ENCODE results near the gene RAP1B. TPM values are rescaled to one million over a fixed set of nuclear protein-coding genes. Genes with fewer than 3 reads are reported as not detected.

Gene RAP1B
- total and polyA plus RNA-seq, 2 of the 13 experiments (the other 11 are each of a cell fraction or from before 2014, with no cell fraction given), result 71.1 to 92.7 TPM

GRCh38 chr12:68587448-68587873, 23.2 kb upstream of the RAP1B start:
- H3K79me2 ChIP-seq (ENCODE audit: insufficient read depth, low read length), result no peaks in the 10 kb centered on the region
- H4K20me1 ChIP-seq (ENCODE audit: insufficient read depth, low read length), result no peaks in the 10 kb centered on the region
- no TSS peak for BruUV-seq (replicated peaks)
- in situ Hi-C loops (cut with HindIII; ENCODE audit: extremely low pct_ligation_motif_present, low pct_unique_long_range_greater_than_20kb), result no loop called here
- no peak overlapping the region for H3K27ac ChIP-seq (ENCODE audit: extremely low read length, insufficient read depth, low read length)
- H3K4me3 ChIP-seq (replicated peaks in 1 of 3; ENCODE audit: insufficient read depth in 1 of 3, low read depth in 2 of 3, low read length in 3 of 3), result no peak overlapping the region
- no peak for TF ChIP-seq ZSCAN25 (CRISPR knock-in tag; IDR thresholded peaks at IDR 0.05)
- no peak for TF ChIP-seq PITX1 (CRISPR knock-in tag; IDR thresholded peaks at IDR 0.05)
- TF ChIP-seq ZBTB10 (CRISPR knock-in tag; IDR thresholded peaks at IDR 0.05; ENCODE audit: borderline replicate concordance), result no peak
- no peak for TF ChIP-seq AGO2 (optimal IDR thresholded peaks at IDR 0.05; ENCODE audit: low read depth, low read length)
- no peak for TF ChIP-seq RAD51 (IDR thresholded peaks at IDR 0.05; ENCODE audit: borderline replicate concordance)
- TF ChIP-seq TRIM22 (IDR thresholded peaks at IDR 0.05), result no peak
- TF ChIP-seq BRCA1 (CRISPR knock-in tag; IDR thresholded peaks at IDR 0.05), result no peak
- no peak for TF ChIP-seq ZNF253 (CRISPR knock-in tag; IDR thresholded peaks at IDR 0.05; ENCODE audit: borderline replicate concordance)
- TF ChIP-seq ARID2 (CRISPR knock-in tag; IDR thresholded peaks at IDR 0.05; ENCODE audit: borderline replicate concordance), result no peak
- TF ChIP-seq THYN1 (CRISPR knock-in tag; IDR thresholded peaks at IDR 0.05; ENCODE audit: borderline replicate concordance, low read depth), result no peak
- TF ChIP-seq SP1 (IDR thresholded peaks at IDR 0.05), result no peak
- no peak for TF ChIP-seq SP1 (CRISPR knock-in tag; IDR thresholded peaks at IDR 0.05)
- no peaks in the 10 kb centered on the region for H3K4me1 ChIP-seq (ENCODE audit: insufficient read depth, low read length)
- no peak for DNase-seq (ENCODE audit: low spot score)
- no peak for FAIRE-seq
- H2AFZ ChIP-seq (ENCODE audit: low read length), result no peak overlapping the region
- ChIA-PET POLR2A (no interaction called here), CTCF (ENCODE audit: low intra/inter-chr PET ratio, low total read pairs) (no interaction called here)
- intact Hi-C loops (cut with micrococcal nuclease; ENCODE audit: unreplicated experiment), result no loop called here
- ATAC-seq, result no peak
- no peak overlapping the region for H3K4me2 ChIP-seq (ENCODE audit: low read depth, low read length)
- H3K27me3 ChIP-seq (ENCODE audit: control insufficient read depth in 1 of 2, insufficient read depth in 2 of 2, low read length in 2 of 2), result no peaks in the 10 kb centered on the region
- 92% methylated on average over 2 of the region's 3 CpGs for WGBS (ENCODE audit: low lambda C conversion rate)
- no peak overlapping the region for H3K9ac ChIP-seq (ENCODE audit: insufficient read depth, low read depth, low read length)
- H3K36me3 ChIP-seq (replicated peaks in 1 of 2; ENCODE audit: control insufficient read depth in 1 of 2, insufficient read depth in 2 of 2, low read length in 2 of 2), result no peaks in the 10 kb centered on the region
- H3K9me3 ChIP-seq (ENCODE audit: low read length), result peaks cover 9% of the 10 kb centered on the region; the same call in 1 of the 2 replicates

Data from HepG2 (cell line).